ENCODE measurements around the gene PTGDR.

PTGDR gene

DNA sequence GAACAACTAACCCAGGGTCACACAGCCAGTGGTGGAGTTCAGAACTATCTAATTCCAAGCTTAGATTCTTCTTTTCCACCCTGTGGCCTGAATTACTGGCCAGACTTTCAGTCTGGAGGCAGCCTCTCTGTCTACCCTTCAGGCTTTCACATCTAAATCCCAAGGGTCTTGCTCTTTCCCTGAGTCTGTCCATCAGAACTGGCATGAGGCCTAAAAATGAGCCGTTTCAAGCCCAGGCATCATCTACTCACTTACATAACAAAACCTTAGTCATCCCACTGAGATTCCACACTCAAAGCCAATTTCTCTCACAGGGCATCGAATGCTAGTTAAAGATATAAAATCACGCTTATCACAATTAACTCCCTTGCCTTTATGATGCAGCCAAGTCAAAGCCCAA lies 1.3 kb upstream of the PTGDR start:
- DNase-seq = no peak

- no peak for DNase-seq
These were observed 716 bp upstream of the PTGDR start for GRCh38 chr14:52266782-52267181.

GRCh38 chr14:52268279-52269061 lies 972 bp downstream of the PTGDR start:
- DNase-seq = no peak

DNA sequence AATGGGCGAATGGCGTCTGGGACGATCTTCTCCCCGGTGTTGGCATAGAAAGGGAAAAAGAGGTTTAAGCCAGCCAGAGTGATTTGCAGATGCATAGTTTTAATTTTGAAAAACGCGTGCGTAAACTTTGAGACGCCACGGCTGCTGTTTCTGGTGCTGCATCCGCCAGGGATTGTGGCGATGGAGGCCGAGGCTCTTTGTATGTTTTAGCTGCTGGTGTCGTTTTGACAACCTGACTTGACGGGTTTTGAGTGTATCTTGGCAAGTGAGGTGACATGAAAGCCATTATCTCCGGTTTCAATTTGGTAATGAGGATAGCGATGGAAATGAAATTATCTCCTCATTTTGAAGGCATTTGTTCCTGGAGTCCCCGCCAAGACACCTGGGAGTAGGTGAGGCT lies 1.6 kb downstream of the PTGDR start:
- no peak for DNase-seq

DNA sequence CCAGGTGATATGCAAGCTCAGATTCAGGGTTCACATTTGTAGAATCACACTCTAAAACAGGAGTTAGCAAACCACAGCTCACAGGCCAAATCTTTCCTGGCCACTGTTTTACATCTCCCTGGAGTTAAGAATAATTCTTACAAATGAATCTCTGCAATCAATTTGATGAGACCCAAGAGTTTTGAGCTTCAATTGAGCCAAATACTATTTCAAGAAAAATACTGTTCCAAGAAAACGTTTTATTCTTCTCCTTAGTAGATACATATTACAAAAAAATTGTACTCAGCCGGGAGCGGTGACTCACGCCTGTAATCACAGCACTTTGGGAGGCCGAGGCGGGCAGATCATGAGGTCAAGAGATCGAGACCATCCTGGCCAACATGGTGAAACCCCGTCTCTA lies 2.5 kb downstream of the PTGDR start:
- no peak for DNase-seq

DNA sequence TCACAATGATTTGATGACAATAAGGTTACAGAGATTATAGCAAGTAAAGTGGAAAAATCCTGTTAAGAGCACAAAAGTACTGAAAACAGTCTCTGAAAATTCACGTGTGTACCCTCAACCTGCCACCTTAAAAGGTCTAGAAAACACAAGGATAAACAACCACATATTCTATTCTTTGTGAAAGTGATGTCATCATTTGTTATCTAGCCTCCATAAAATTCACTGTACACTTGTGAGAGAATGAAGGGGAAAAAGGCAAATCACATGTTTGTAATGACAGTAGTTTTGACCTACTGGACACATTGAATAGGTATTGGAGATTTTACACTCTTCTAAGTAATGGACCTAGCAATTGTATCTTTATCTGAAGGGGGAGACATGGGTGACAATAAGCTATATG lies 4.0 kb downstream of the PTGDR start:
- no peak for DNase-seq

DNA sequence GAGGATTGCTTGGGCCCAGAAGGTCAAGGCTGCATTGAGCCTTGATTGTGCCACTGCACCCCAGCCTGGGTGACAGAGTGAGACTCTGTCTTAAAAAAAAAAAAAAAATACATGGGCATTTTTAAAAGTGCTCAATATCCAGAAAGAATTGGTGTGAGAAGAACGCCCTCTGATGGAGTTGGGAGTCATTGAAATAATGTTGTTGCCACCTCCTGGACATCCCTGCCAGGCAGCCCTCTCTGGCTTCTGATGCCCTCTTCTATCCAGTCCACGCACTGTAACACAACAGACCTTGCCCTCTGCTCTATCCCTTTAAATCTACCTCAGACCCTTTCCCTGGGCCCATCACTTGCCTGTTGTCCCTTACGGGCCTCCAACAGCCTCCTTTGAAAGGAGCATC lies 4.9 kb downstream of the PTGDR start:
- DNase-seq = peak; percentile 36

- DNase-seq = no peak
These were observed 7.9 kb downstream of the PTGDR start for GRCh38 chr14:52275372-52275771.

- no peak for DNase-seq
These were observed 10.1 kb downstream of the PTGDR start for GRCh38 chr14:52277552-52277951.

- DNase-seq = no peak
These were observed 11.9 kb downstream of the PTGDR start for GRCh38 chr14:52279408-52279807.

- DNase-seq = no peak
These were observed 15.6 kb downstream of the PTGDR start for GRCh38 chr14:52283099-52283498.

DNA sequence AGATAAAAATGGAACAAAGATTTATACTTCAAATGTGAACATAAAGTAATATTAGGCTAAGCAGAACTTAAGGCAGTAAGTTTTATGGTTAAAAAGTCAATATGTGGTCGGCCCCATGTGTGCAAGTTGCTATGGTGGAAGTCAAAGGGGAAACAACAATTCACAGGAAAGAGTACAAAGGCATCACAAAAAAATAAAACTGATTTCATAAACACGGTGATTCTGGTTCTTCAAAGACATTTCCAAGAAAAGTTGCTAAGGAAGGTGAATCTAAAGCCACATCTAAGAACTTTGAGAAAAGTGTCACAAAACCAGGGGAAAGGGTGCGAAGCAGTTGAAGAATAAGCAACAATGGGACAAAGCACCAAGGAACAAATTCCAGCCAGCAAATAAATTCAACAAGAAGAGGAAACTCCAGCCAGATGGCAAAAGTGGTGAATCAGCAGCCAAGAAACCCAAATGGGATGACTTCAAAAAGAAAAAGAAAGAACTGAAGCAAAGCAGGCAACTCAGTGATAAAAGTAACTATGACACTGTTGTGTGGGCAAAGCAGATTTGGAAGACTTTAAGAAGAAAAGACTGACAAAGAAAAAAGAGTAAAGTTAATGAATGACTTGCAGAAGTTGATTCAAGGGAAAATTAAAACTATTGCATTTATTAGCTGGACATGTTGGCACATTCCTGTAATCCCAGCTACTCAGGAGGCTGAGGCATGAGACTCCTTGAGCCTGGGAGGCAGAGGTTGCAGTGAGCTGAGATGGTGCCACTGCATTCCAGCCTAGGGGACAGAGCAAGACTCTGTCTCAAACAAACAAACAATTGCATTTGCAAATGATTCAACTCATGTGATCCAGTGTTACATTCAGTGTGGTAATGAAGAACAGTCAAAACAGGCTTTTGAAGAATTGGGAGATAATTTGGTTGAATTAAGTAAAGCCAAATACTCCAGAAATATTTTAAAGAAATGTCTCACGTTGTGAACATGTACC lies 19.5 kb downstream of the PTGDR start:
- no peak for DNase-seq

GRCh38 chr14:52296378-52296777 lies 28.9 kb downstream of the PTGDR start:
- no peak for DNase-seq

DNA sequence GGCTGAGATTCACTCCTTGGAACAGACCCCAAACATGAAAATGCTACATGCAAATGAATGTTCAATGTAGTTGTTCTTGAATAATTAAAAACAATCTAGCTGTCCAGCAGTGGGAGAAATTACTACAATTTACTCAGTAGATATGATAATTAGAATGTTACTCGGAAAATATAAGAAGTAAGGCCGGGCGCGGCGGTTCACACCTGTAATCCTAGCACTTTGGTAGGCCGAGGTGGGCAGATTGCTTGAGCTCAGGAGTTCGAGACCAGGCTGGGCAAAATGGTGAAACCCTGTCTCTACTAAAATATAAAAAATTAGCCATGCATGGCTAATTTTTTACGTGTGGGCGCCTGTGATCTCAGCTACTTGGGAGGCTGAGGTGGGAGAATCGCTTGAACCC lies 31.3 kb downstream of the PTGDR start:
- DNase-seq = no peak

- peak; percentile 58 for DNase-seq
These were observed 32.3 kb downstream of the PTGDR start for GRCh38 chr14:52299692-52300278.

DNA sequence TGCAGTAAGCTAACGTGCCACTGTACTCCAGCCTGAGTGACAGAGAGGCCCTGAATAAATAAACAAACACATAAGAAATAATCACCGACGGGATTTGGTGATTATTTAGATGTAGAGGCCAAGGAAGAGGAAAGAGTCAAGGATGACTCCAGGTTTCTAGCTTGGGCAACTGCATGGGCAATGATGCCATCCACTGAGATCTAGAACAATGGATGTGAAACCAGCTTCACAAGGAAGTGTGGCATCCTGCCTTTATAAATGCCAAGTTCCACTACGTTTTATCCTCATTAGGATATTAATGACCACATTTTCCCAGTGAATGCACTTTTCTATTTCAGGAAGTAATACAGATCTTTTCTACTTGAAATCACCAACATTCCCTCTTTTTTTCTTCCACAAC lies 35.7 kb downstream of the PTGDR start:
- DNase-seq = no peak

DNA sequence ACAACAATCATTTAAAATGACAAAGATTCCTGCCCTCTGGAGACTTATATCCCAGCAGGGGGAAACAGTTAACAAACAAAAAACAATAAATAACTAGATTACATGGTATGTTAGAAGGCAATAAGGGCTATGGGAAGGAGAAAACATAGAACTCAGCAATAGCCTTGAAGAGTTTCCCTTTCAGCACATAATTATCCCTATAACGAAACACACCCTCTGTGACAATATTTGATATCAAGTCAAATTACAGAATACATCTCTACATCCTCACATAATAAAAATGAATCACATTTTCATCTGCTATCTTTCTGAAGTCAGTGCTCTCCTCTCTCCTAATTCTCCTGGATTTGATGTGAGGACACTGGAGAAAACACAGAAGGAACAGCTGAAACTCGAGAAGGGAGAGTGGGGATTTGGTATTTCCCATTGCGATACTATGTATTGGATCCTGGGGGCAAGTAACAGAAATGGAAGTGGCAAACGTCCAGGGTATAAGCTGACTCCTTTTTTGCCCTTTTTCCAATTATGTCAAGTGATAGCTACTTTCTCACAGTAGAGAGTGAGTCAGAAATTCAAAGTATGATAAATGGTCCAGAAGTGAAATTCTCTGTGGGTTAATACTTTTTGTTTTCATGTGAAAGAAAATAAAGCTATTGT lies 36.9 kb downstream of the PTGDR start:
- DNase-seq = no peak

DNA sequence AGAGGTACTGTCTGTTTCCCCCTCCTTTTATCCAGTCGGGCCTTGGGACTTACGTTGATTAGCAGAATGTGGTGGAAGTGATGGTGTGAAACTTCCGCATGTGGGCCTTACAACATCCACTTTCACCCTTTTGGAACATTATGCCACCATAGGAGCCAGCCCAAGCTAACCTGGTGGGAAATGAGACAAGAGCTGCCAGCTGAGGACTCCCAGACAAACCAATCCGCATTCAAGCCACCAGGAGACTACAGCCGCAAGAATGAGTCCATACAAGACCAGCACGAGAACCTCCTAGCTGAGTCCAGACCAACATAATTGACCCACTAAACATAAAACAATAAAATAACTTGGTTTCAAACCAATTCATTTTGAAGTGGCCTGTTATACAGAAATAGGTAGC lies 37.5 kb downstream of the PTGDR start:
- no peak for DNase-seq

GRCh38 chr14:52307376-52307775 lies 39.9 kb downstream of the PTGDR start:
- no peak for DNase-seq

GRCh38 chr14:52307905-52308304 lies 40.4 kb downstream of the PTGDR start:
- DNase-seq = no peak

- no peak for DNase-seq
These were observed 43.0 kb downstream of the PTGDR start for GRCh38 chr14:52310541-52310940.

- no peak for DNase-seq
These were observed 45.4 kb downstream of the PTGDR start for GRCh38 chr14:52312931-52313355.

DNA sequence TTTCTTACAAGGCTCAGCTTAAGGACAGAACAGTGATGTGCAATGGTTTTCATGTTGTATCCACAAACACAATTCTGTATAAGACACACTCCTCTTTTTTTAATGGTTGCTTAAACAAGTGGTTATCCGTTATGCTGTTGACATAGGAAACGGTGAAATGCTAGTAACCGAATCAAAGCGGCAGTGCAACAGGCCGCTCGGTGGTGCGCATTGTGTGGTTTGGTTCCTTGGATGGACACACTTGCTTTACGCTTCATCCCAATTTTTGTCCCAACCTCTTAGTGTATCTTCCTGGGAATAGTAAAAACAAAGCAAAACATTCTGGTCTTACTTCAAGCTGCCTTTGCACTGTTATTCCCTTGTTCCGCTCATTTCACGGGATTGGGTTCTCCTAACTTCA lies 46.0 kb downstream of the PTGDR start:
- DNase-seq = no peak

Measured in activated CD4-positive, alpha-beta T cell treated with anti-CD3 and anti-CD28 coated beads, Interleukin-2, amount 50 U/mL, for 16 hours (primary cell).